GM11168 (cell line): ENCODE results near the gene ANTXR2.

Experiments
- in situ Hi-C: fragments of 300-500 bp; cut with MboI; formaldehyde crosslinking; loops from one replicate; pipeline ENCODE4 v1.12.0; 2022; ENCODE audit warnings: low sequenced_read_pairs; ENCODE audit not compliant: unreplicated experiment

ANTXR2 gene

DNA sequence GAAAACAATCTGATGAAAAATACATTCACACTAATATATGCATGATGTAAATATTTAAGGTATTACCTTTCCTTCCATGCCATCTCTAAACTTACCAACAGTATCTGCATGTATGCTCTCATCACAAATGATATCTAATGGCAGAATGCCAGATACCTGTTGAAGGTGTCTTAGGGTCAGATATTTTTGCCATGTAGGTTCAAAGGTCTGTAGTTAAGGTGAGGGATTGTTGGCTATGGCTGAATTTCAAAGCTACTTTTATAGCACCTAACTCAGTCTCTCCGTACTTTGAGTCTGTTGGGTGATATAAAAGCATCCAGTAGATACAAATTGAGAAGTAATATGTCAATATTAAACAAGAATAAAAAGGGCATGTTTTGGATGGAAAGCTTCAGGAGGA is 19.8 kb upstream of the ANTXR2 start:
- in situ Hi-C loops: no loop called here

GRCh38 chr4:80092088-80092487 is 19.1 kb upstream of the ANTXR2 start:
- in situ Hi-C loops: no loop called here

DNA sequence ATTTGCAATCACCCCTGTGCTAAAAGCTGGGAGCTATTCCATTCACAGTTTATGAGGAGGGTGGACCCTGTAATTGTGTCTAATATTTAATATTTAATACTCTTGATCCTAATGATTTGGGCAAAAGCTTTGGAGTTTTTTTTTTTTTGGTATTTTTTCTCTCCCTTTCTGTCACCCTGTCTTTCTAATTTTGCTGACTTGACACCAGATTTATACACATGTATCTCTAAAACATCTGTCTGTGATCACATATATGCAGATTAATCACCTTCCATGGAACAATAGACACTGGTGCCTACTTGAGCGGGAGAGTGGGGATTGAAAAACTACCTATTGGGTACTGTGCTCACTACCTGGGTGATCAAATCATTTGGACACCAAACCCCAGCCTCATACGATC is 18.7 kb upstream of the ANTXR2 start:
- in situ Hi-C loops: no loop called here

DNA sequence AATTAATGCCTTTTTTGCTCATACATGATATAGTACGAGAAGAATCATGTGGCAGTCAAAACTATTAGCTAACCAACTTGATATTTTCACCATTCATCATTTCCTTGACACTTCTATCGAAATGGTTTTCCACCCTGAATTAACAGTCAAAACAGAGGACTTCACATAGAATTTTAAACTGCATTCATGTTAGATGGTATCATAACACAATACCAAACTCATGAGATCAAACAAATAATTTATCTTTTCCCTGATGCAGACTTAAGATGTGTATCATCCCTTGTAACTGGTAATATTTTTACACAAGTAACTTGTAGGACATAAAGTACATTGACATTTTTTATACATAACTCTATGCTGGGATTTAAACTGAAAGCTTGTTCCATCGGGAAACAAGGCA is 18.2 kb upstream of the ANTXR2 start:
- in situ Hi-C loops: no loop called here

DNA sequence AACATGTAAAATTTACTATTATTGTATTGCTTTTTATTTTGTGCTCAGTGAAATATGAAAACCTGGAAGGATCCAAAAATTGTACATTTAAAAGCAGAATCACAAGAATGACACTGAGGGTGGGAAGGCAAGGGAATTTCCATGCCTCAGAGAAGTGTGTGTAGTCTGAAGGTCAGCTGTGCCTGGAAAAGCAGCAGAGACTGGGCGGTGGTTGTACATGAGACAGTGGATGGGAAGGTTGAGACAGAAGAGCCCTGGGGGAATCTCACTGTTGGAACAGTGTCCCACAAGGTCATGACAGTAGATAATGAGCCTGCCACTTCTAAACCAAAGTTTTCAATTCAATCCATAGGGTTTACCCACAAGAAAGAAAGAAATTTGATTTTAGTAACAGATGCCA is 17.1 kb upstream of the ANTXR2 start:
- in situ Hi-C loops: no loop called here

- in situ Hi-C loops: no loop called here
Measured at GRCh38 chr4:80088471-80088870, 15.4 kb upstream of the ANTXR2 start.

- in situ Hi-C loops: no loop called here
Measured at GRCh38 chr4:80086296-80086695, 13.3 kb upstream of the ANTXR2 start.

DNA sequence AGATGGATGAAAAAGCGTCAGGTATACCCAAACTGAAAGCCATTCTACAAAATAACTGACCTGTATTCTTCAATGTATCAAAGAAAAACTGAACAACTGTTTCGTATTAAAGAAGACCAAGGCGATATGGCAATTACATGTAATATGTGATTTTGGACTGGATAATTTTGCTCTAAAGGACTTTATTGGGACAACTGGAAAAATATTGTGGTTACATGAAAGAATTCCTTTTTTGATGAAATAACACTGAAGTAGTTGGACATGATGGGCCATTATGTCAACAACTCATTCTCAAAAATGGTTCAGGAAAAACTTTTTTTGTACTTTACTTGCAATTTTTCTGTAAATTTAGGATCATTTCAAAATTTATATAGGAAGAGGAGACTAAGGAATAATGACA is 12.1 kb upstream of the ANTXR2 start:
- in situ Hi-C loops: no loop called here

GRCh38 chr4:80082693-80083092 is 9.7 kb upstream of the ANTXR2 start:
- in situ Hi-C loops: no loop called here

GRCh38 chr4:80081566-80081965 is 8.5 kb upstream of the ANTXR2 start:
- in situ Hi-C loops: no loop called here

- in situ Hi-C loops: no loop called here
Measured at GRCh38 chr4:80079255-80079923, 6.4 kb upstream of the ANTXR2 start.

- in situ Hi-C loops: no loop called here
Measured at GRCh38 chr4:80078346-80079092, 5.5 kb upstream of the ANTXR2 start.

DNA sequence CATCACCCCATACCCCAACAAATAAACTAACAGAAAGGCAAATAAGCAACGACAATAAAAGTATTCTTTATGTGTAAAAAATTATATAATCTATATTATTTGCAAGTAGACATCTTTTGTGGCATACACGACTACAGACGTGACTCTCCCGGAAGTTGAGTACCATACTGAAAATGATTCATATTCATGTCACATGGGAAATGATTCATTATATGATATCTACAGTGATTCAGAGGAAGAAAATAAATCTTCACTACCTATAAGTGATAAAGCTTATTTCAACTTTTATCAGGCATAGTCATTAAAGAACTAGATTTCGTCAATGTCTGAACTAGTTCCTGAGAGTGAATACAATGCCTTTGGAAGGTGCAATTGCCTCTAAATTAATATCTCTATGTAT is 4.6 kb upstream of the ANTXR2 start:
- in situ Hi-C loops: no loop called here

GRCh38 chr4:80076681-80077080 is 3.7 kb upstream of the ANTXR2 start:
- in situ Hi-C loops: no loop called here

- in situ Hi-C loops: no loop called here
Measured at GRCh38 chr4:80075995-80076675, 3.1 kb upstream of the ANTXR2 start.

- in situ Hi-C loops: no loop called here
Measured at GRCh38 chr4:80074651-80075050, 1.6 kb upstream of the ANTXR2 start.

DNA sequence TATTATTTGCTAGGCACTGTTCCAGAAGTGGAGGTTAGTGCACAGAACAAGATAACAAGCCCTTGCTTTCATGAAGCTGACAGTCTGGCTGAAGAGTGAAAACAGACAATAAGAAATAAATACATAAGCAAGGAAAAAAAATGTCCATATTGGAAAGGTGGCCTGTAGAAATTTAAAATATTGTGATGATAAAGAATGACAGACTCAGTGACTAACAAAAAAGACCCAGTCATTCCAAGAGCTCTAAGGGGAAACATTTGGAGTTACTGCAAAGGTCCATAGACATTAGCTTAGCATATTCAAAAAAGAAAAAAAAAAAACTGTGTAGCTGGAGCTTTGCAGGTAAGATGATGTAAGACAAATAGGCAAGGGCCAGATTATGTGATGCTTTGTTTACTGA is 1.0 kb upstream of the ANTXR2 start:
- in situ Hi-C loops: no loop called here

GRCh38 chr4:80073473-80074008 is 512 bp upstream of the ANTXR2 start:
- in situ Hi-C loops: no loop called here

GRCh38 chr4:80072228-80072743 is 743 bp downstream of the ANTXR2 start:
- in situ Hi-C loops: no loop called here

DNA sequence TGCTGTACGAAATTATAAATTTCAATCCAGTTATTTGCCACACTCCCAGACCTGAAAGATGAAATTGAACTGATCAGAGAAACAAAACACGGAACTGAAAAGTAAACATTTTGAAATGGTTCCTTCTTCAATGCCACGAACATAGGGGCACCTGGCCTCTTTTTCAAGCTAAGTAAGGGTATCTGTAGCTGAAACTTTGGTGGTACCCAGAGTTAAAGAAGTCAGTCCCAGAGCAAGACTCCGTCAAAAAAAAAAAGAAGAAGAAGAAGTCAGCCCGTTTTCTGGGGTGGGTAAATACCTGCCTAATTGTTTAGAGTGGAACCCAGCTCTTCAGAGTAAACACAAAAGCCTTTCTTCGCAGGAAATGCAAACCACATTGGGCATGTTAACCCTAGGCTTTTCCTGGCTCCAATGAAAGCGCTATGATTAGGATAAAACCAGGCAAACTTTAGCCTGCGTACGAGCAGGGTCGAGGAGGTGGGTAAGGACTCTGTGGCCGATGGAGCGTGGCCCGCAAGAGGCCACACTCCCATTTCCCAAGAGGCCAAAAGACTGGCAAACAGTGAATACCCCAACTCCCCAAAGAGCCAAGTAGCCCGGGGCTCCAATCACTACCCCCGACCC is 1.3 kb downstream of the ANTXR2 start:
- in situ Hi-C loops: no loop called here
